Trophoblast cell (in vitro differentiated cells and primary cell): ENCODE data around the gene FIGLA. TPM values are rescaled to one million over a fixed set of nuclear protein-coding genes. Genes with fewer than 3 reads are reported as not detected.

Source experiments
- DNase-seq, 2 donors: peaks; one replicate each; pipeline ENCODE4 v3.0.0-alpha.2; 2016
- H2AFZ ChIP-seq: 2 replicates; pipeline ENCODE4 v1.6.1; 2013; ENCODE audit warnings: low read length, moderate library complexity, mild to moderate bottlenecking; ENCODE audit not compliant: insufficient read depth, poor library complexity
- H2AK5ac ChIP-seq: 2 replicates; pipeline ENCODE4 v1.6.1; 2013; ENCODE audit warnings: mild to moderate bottlenecking, low read length
- H2BK120ac ChIP-seq: 2 replicates; pipeline ENCODE4 v1.6.1; 2013; ENCODE audit warnings: low read length, mild to moderate bottlenecking, moderate library complexity; ENCODE audit not compliant: insufficient read depth, poor library complexity
- H2BK12ac ChIP-seq: 2 replicates; pipeline ENCODE4 v1.6.1; 2013; ENCODE audit warnings: mild to moderate bottlenecking, low read length, moderate library complexity
- H2BK5ac ChIP-seq: 2 replicates; pipeline ENCODE4 v1.6.1; 2013; ENCODE audit warnings: low read length, low read depth, moderate library complexity, mild to moderate bottlenecking; ENCODE audit not compliant: poor library complexity
- H3K14ac ChIP-seq: 2 replicates; pipeline ENCODE4 v1.6.1; 2013; ENCODE audit warnings: mild to moderate bottlenecking, low read length
- H3K18ac ChIP-seq: 2 replicates; pipeline ENCODE4 v1.6.1; 2013; ENCODE audit warnings: mild to moderate bottlenecking, low read length
- H3K23ac ChIP-seq: 2 replicates; pipeline ENCODE4 v1.6.1; 2013; ENCODE audit warnings: low read length
- H3K27ac ChIP-seq: 2 replicates; pipeline ENCODE4 v1.5.1; 2013; ENCODE audit warnings: low read depth, mild to moderate bottlenecking, inconsistent platforms, low read length, moderate library complexity
- H3K27me3 ChIP-seq: 2 replicates; pipeline ENCODE4 v1.6.1; 2013; ENCODE audit warnings: inconsistent platforms, mild to moderate bottlenecking, low read length, moderate library complexity; ENCODE audit not compliant: insufficient read depth
- H3K36me3 ChIP-seq, 2 experiments: 1 replicate in 1 of 2; 2 replicates in 1 of 2; pipeline ENCODE4 v1.6.1; 2013; ENCODE audit warnings: low read length in 2 of 2, mild to moderate bottlenecking in 2 of 2, moderate library complexity in 1 of 2; ENCODE audit not compliant: insufficient read depth in 2 of 2, control insufficient read depth in 1 of 2
- H3K4ac ChIP-seq: 2 replicates; pipeline ENCODE4 v1.6.1; 2013; ENCODE audit warnings: low read depth, mild to moderate bottlenecking, low read length, moderate library complexity
- H3K4me1 ChIP-seq, 2 experiments: 1 replicate in 1 of 2; 2 replicates in 1 of 2; pipeline ENCODE4 v1.6.1; 2013; ENCODE audit warnings: low read length in 2 of 2, mild to moderate bottlenecking in 2 of 2, moderate library complexity in 1 of 2; ENCODE audit not compliant: insufficient read depth in 2 of 2, control insufficient read depth in 1 of 2
- H3K4me2 ChIP-seq: 2 replicates; pipeline ENCODE4 v1.6.1; 2013; ENCODE audit warnings: inconsistent platforms, mild to moderate bottlenecking, low read length, moderate library complexity
- H3K4me3 ChIP-seq: 2 replicates; pipeline ENCODE4 v1.5.1; 2013; ENCODE audit warnings: mild to moderate bottlenecking, low read depth, low read length, inconsistent platforms
- H3K79me1 ChIP-seq: one replicate; pipeline ENCODE4 v1.6.1; 2013; ENCODE audit warnings: low read length
- H3K79me2 ChIP-seq: 2 replicates; pipeline ENCODE4 v1.6.1; 2013; ENCODE audit warnings: low read length, mild to moderate bottlenecking; ENCODE audit not compliant: control insufficient read depth, insufficient read depth, poor library complexity
- H3K9ac ChIP-seq: 2 replicates; pipeline ENCODE4 v1.6.1; 2013; ENCODE audit warnings: mild to moderate bottlenecking, low read length
- H3K9me3 ChIP-seq: 2 replicates; pipeline ENCODE4 v1.6.1; 2013; ENCODE audit warnings: low read depth, mild to moderate bottlenecking, control low read depth, inconsistent platforms, low read length; ENCODE audit not compliant: insufficient read depth
- H4K12ac ChIP-seq: 2 replicates; pipeline ENCODE4 v1.6.1; 2013; ENCODE audit warnings: low read depth, mild to moderate bottlenecking, low read length, moderate library complexity
- H4K8ac ChIP-seq: 2 replicates; pipeline ENCODE4 v1.6.1; 2013; ENCODE audit warnings: low read depth, mild to moderate bottlenecking, low read length, moderate library complexity
- H4K91ac ChIP-seq: one replicate; pipeline ENCODE4 v1.6.1; 2013; ENCODE audit warnings: low read depth, mild to moderate bottlenecking, low read length, moderate library complexity
- WGBS: extraction: QIAGEN DNeasy Blood & Tissue Kit; methylation state at CpG from one replicate; pipeline ENCODE4 v1.1.7; 2013; ENCODE audit warnings: missing lambda C conversion rate; ENCODE audit not compliant: insufficient read length, insufficient coverage; ENCODE audit errors: extremely low coverage; 5-methylcytosine and 5-hydroxymethylcytosine counted together
- polyA plus RNA-seq: library from polyadenylated mRNA; stranded (reverse); fragments of 200-250 nt; gene quantifications from 2 replicates; pipeline ENCODE4 v1.2.3, GENCODE V29; 2013

Gene FIGLA
- not detected in 2 replicates for polyA plus RNA-seq

DNA sequence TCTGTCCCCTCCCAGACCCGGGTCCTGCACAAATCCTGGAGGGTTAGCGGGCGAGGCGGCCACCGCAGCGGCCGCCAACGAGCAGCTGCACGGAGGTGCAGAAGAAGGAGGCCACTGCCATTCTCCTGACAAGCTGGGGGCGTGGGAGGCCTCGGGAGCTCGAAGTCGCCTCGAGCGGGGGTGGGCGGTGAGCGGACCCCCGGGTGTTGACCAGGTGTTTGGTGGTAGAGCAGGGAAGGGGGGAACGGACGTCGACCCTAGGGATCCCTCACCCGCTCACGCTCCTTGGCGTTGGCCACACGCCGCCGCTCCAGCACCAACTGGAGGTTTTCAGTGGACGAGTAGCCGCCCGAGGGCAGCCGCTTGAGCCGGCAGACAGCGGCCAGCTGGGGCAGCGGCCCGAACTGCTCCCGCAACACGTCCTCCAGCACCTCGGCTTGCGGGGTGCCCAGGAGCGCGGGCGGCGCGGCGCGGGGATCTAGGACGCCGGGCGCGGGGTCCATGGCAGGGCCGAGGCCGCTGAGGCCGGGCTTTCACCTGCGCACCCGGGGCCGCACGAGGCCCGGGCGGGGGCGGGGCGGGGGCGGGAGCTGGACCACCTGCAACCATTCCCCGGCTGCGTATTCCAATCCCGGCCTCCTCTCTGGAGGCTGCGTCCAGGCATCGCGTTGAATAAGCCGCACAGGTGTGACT lies at the start of gene FIGLA:
Gene FIGLA (minus strand): TSS at position 508 of the 693 bp plus-strand sequence. CDS start 5 bp downstream, at position 503.
- Histone ChIP-seq H3K4me1 (peaks cover 3 to 6% of the 10 kb centered on the region in 2 experiments), H3K79me1 (no peaks in the 10 kb centered on the region), H3K14ac (no peak within 1 kb of the TSS), H4K8ac (no peak within 1 kb of the TSS), H3K36me3 (no peaks in the 10 kb centered on the region), H4K91ac (no peak within 1 kb of the TSS), H3K4me2 (peak within 1 kb of the TSS; percentile 48), H3K27me3 (peaks cover 24% of the 10 kb centered on the region), H3K4ac (no peak within 1 kb of the TSS), H3K4me3 (peak within 1 kb of the TSS; percentile 29), H3K18ac (no peak within 1 kb of the TSS), H3K23ac (no peak within 1 kb of the TSS), H3K9me3 (no peaks in the 10 kb centered on the region), H2AK5ac (no peak within 1 kb of the TSS), H3K27ac (no peak within 1 kb of the TSS), H2BK5ac (no peak within 1 kb of the TSS), H3K79me2 (no peaks in the 10 kb centered on the region), H4K12ac (no peak within 1 kb of the TSS), H2AFZ (no peak within 1 kb of the TSS), H3K9ac (no peak within 1 kb of the TSS), H2BK12ac (no peak within 1 kb of the TSS), H2BK120ac (no peak within 1 kb of the TSS)
- WGBS = no CpG with 5 or more reads among the region's 69 CpGs
- peak in 1 of 2 donors; percentile 13 for DNase-seq

DNA sequence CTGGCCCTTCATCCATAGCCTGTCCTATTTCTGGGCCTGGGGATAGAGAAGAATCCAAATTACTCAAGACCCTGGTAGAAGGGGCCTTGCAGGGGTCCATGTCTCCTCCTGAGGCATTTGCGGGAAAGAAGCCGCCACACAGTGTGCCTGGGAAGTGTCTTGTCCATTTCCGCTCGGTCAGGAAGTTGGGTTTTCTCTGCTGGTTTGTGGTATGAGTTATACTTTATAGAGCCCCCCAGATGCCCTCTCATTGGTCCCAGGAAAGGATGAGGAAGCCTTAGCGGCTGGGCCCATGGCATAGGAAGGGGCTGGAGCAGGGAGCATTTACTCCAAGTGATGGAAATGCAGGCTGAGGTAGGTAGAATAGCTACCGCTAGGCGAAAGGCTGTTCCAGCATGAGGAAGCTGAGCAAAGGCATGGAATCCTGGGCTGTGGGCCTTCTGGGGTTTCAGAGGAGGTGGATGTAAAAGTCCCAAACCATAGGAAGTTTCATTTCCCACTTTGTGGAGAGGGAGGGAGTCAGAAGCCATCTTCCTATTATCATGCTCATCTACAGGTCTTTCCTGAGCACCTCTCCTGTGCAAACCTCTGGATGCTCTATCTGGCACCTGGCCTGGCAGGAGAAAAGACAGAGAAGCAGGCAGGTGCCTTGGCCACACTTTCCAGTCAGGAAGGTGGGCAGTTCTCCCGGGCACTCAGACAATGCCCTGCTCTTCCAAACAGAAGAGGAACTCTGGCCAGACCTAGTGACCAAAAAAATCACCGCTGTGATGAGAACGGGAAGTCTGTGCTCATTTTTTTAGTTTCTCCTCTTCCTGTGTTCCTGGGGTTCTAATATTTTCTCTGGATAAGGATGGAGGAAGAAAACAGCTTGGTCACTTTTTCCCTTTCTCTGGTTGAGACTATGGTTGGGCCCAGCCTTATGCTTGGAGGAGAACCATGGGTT lies 47.8 kb upstream of the FIGLA start:
- DNase-seq = no peak
- Histone ChIP-seq H3K23ac (no peak overlapping the region), H3K27ac (no peak overlapping the region), H2AK5ac (no peak overlapping the region), H3K14ac (no peak overlapping the region), H3K79me2 (no peaks in the 10 kb centered on the region), H4K8ac (no peak overlapping the region), H3K79me1 (no peaks in the 10 kb centered on the region), H2BK5ac (no peak overlapping the region), H4K91ac (no peak overlapping the region), H2BK12ac (no peak overlapping the region), H2BK120ac (no peak overlapping the region), H4K12ac (no peak overlapping the region), H3K36me3 (no peaks in the 10 kb centered on the region), H3K9me3 (peaks cover 5% of the 10 kb centered on the region), H3K4me1 (no peaks in the 10 kb centered on the region), H3K4ac (no peak overlapping the region), H2AFZ (no peak overlapping the region), H3K9ac (no peak overlapping the region), H3K4me2 (no peak overlapping the region), H3K4me3 (no peak overlapping the region), H3K27me3 (no peaks in the 10 kb centered on the region), H3K18ac (no peak overlapping the region)
- WGBS = no CpG with 5 or more reads among the region's 10 CpGs

GRCh38 chr2:70835643-70836042 lies 45.2 kb upstream of the FIGLA start, which contains the start of gene CD207:
TSS of gene CD207 (minus strand) at chr2:70835816. CDS start at chr2:70835776, 40 bp downstream.
- H3K9me3 ChIP-seq = peaks cover 1% of the 10 kb centered on the region
- H3K36me3 ChIP-seq = no peaks in the 10 kb centered on the region
- no peak within 1 kb of the TSS for H3K23ac ChIP-seq
- no peak for DNase-seq
- H2BK5ac ChIP-seq = no peak within 1 kb of the TSS
- no peak within 1 kb of the TSS for H3K4ac ChIP-seq
- H3K27me3 ChIP-seq = no peaks in the 10 kb centered on the region
- H3K18ac ChIP-seq = no peak within 1 kb of the TSS
- H4K12ac ChIP-seq = no peak within 1 kb of the TSS
- no CpG with 5 or more reads among the region's 4 CpGs for WGBS
- H3K4me3 ChIP-seq = no peak within 1 kb of the TSS
- no peak within 1 kb of the TSS for H4K8ac ChIP-seq
- H4K91ac ChIP-seq = no peak within 1 kb of the TSS
- H3K79me2 ChIP-seq = no peaks in the 10 kb centered on the region
- H3K9ac ChIP-seq = no peak within 1 kb of the TSS
- no peak within 1 kb of the TSS for H2AK5ac ChIP-seq
- no peak within 1 kb of the TSS for H3K4me2 ChIP-seq
- H2BK120ac ChIP-seq = no peak within 1 kb of the TSS
- H3K14ac ChIP-seq = no peak within 1 kb of the TSS
- no peaks in the 10 kb centered on the region for H3K4me1 ChIP-seq
- no peak within 1 kb of the TSS for H2AFZ ChIP-seq
- H3K27ac ChIP-seq = no peak within 1 kb of the TSS
- no peak within 1 kb of the TSS for H2BK12ac ChIP-seq
- no peaks in the 10 kb centered on the region for H3K79me1 ChIP-seq

GRCh38 chr2:70834881-70835280 lies 44.4 kb upstream of the FIGLA start:
- no peak overlapping the region for H3K4ac ChIP-seq
- H3K9me3 ChIP-seq = peaks cover 4% of the 10 kb centered on the region
- H3K79me2 ChIP-seq = no peaks in the 10 kb centered on the region
- no peak overlapping the region for H3K23ac ChIP-seq
- H2BK5ac ChIP-seq = no peak overlapping the region
- H4K8ac ChIP-seq = no peak overlapping the region
- no peak overlapping the region for H4K91ac ChIP-seq
- no peak overlapping the region for H2AK5ac ChIP-seq
- H3K4me2 ChIP-seq = no peak overlapping the region
- H2AFZ ChIP-seq = no peak overlapping the region
- no peaks in the 10 kb centered on the region for H3K36me3 ChIP-seq
- no peak overlapping the region for H3K27ac ChIP-seq
- no peaks in the 10 kb centered on the region for H3K4me1 ChIP-seq
- no peak overlapping the region for H3K9ac ChIP-seq
- no CpG with 5 or more reads among the region's 4 CpGs for WGBS
- no peak overlapping the region for H3K18ac ChIP-seq
- H3K27me3 ChIP-seq = no peaks in the 10 kb centered on the region
- H4K12ac ChIP-seq = no peak overlapping the region
- no peak overlapping the region for H2BK12ac ChIP-seq
- H2BK120ac ChIP-seq = no peak overlapping the region
- no peak overlapping the region for H3K4me3 ChIP-seq
- no peak overlapping the region for H3K14ac ChIP-seq
- no peak for DNase-seq
- H3K79me1 ChIP-seq = no peaks in the 10 kb centered on the region
